ENCODE measurements around the gene PRICKLE1.

The PRICKLE1 gene

GRCh38 chr12:42530284-42530683, 59.3 kb downstream of the PRICKLE1 start:
- Mint-ChIP-seq H3K4me1 (peaks cover 32% of the 10 kb centered on the region), H3K4me3 (no peak overlapping the region), H3K36me3 (ENCODE audit: low read depth) (peaks cover 7% of the 10 kb centered on the region), H3K9me3 (no peaks in the 10 kb centered on the region), H3K27me3 (ENCODE audit: low read depth) (no peaks in the 10 kb centered on the region), H3K27ac (no peak overlapping the region)
- TF ChIP-seq, protein P1, sequence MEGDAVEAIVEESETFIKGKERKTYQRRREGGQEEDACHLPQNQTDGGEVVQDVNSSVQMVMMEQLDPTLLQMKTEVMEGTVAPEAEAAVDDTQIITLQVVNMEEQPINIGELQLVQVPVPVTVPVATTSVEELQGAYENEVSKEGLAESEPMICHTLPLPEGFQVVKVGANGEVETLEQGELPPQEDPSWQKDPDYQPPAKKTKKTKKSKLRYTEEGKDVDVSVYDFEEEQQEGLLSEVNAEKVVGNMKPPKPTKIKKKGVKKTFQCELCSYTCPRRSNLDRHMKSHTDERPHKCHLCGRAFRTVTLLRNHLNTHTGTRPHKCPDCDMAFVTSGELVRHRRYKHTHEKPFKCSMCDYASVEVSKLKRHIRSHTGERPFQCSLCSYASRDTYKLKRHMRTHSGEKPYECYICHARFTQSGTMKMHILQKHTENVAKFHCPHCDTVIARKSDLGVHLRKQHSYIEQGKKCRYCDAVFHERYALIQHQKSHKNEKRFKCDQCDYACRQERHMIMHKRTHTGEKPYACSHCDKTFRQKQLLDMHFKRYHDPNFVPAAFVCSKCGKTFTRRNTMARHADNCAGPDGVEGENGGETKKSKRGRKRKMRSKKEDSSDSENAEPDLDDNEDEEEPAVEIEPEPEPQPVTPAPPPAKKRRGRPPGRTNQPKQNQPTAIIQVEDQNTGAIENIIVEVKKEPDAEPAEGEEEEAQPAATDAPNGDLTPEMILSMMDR (IDR thresholded peaks at IDR 0.05; ENCODE audit: unreplicated experiment in 3 of 3), result no peak

DNA sequence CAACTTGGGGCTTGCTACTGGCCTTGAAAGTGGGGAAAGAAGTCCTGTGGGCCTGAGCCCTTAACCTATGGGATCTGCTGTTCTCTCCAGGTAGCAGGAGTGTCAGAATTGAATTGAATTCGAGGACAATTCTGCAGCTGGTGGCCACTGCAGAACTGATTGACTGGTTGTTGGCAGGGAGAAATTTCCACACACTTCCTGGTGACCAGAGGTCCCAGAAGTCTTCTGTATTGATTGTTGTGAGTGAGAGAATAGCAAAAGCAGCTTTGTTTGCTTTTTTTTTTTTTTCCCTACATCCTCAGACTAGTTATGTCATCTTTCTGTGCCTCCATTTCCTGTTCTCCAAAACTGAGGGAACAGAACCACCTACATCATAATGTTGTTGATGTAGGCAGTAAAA, 64.1 kb downstream of the PRICKLE1 start:
- Mint-ChIP-seq H3K4me3 (no peak overlapping the region), H3K27me3 (ENCODE audit: low read depth) (no peaks in the 10 kb centered on the region), H3K27ac (no peak overlapping the region), H3K4me1 (peaks cover 15% of the 10 kb centered on the region), H3K36me3 (ENCODE audit: low read depth) (peaks cover 8% of the 10 kb centered on the region), H3K9me3 (no peaks in the 10 kb centered on the region)
- TF ChIP-seq, protein P1 (IDR thresholded peaks at IDR 0.05; ENCODE audit: unreplicated experiment in 3 of 3), result no peak

- Mint-ChIP-seq H3K4me1 (peaks cover 12% of the 10 kb centered on the region), H3K27ac (no peak overlapping the region), H3K4me3 (no peak overlapping the region), H3K9me3 (no peaks in the 10 kb centered on the region), H3K36me3 (ENCODE audit: low read depth) (peaks cover 8% of the 10 kb centered on the region), H3K27me3 (ENCODE audit: low read depth) (no peaks in the 10 kb centered on the region)
- TF ChIP-seq, protein P1 (IDR thresholded peaks at IDR 0.05; ENCODE audit: unreplicated experiment in 3 of 3), result no peak
Measured at GRCh38 chr12:42524716-42525115, 64.8 kb downstream of the PRICKLE1 start.

DNA sequence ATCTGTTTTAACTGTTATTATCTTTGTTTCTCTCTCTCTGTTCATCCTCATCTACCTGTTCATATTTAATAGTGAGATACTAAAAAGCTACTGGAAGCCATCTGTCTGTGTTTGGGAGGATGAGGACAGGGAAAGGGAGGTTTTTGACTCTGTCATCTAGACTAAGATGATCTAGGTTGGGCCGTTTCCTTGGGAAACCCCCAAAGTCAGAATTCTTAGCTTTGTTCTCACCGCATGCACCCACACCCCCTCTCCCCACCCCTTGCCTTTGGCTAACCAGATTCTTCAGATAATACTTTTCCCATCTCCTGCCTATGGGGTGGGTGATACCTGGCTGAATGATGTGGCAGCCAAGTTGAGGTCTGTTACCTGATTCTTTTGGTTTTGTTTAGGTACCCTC, 73.0 kb downstream of the PRICKLE1 start:
- TF ChIP-seq, protein P1 (IDR thresholded peaks at IDR 0.05; ENCODE audit: unreplicated experiment in 3 of 3), result no peak
- H3K27me3 Mint-ChIP-seq (ENCODE audit: low read depth), result no peaks in the 10 kb centered on the region
- H3K36me3 Mint-ChIP-seq (ENCODE audit: low read depth), result peaks cover 30% of the 10 kb centered on the region
- H3K27ac Mint-ChIP-seq, result no peak overlapping the region
- H3K4me3 Mint-ChIP-seq, result no peak overlapping the region
- H3K4me1 Mint-ChIP-seq, result peaks cover 11% of the 10 kb centered on the region
- H3K9me3 Mint-ChIP-seq, result peaks cover 3% of the 10 kb centered on the region

- TF ChIP-seq, protein P1 (IDR thresholded peaks at IDR 0.05; ENCODE audit: unreplicated experiment in 3 of 3), result no peak
- H3K27me3 Mint-ChIP-seq (ENCODE audit: low read depth), result no peaks in the 10 kb centered on the region
- no peak overlapping the region for H3K27ac Mint-ChIP-seq
- no peaks in the 10 kb centered on the region for H3K9me3 Mint-ChIP-seq
- no peak overlapping the region for H3K4me3 Mint-ChIP-seq
- peaks cover 16% of the 10 kb centered on the region for H3K36me3 Mint-ChIP-seq (ENCODE audit: low read depth)
- peaks cover 41% of the 10 kb centered on the region for H3K4me1 Mint-ChIP-seq
Measured at GRCh38 chr12:42511656-42512055, 77.9 kb downstream of the PRICKLE1 start.

- Mint-ChIP-seq H3K9me3 (no peaks in the 10 kb centered on the region), H3K36me3 (ENCODE audit: low read depth) (peaks cover 8% of the 10 kb centered on the region), H3K4me3 (no peak overlapping the region), H3K27ac (peak overlapping the region in 2 of 3 experiments; percentile 25 to 50), H3K4me1 (peaks cover 41% of the 10 kb centered on the region), H3K27me3 (ENCODE audit: low read depth) (no peaks in the 10 kb centered on the region)
- TF ChIP-seq, protein P1 (IDR thresholded peaks at IDR 0.05; ENCODE audit: unreplicated experiment in 3 of 3), result no peak
Measured at GRCh38 chr12:42510823-42511222, 78.7 kb downstream of the PRICKLE1 start.

Measured in nephron (organoid).